ENCODE data around the gene USHBP1. TPM values are rescaled to one million over a fixed set of nuclear protein-coding genes. Genes with fewer than 3 reads are reported as not detected.

The USHBP1 gene
- total RNA-seq, 2 experiments from 2014 or later = 0.06 TPM; not detected in 1

DNA sequence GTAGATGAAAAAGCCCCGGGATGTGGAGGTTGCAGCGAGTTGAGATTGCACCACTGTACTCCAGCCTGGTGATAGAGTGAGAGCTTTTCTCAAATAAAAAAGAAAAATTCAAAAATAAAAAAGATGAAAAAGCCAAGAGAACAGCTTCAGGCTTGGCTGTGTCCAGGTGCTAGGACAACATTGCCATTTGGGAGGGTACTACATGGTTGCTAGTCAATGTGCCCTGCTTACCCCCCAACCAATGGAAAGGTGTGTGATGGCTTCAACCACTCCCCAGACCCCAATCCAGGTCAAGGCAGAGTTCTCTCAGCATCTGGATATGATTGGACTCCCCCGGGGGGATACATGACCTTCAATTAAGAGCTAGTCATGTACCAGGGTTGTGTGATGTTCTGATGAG is 14.9 kb upstream of the USHBP1 start:
- ChIA-PET POLR2A (interaction anchor here (0.9 kb wide), 2 partner anchors 17 to 204 kb away, joined by 3 to 8 read pairs; partner anchors contain the start of gene MYO9B), CTCF (interaction anchor here (1.3 to 2.1 kb wide), 2 partner anchors 11 to 22 kb away, joined by 3 to 5 read pairs; no protein-coding TSS in a partner anchor)

- POLR2A ChIA-PET = no interaction called here
- CTCF ChIA-PET = interaction anchor here (0.6 kb wide), 1 partner anchor 28 kb away, joined by 3 read pairs; no protein-coding TSS in a partner anchor
These were observed 11.1 kb upstream of the USHBP1 start for GRCh38 chr19:17275441-17276175.

GRCh38 chr19:17274892-17275291 is 10.3 kb upstream of the USHBP1 start:
- CTCF ChIA-PET = interaction anchor here (0.6 kb wide), 1 partner anchor 29 kb away, joined by 3 read pairs; no protein-coding TSS in a partner anchor
- POLR2A ChIA-PET = interaction anchor here (0.6 kb wide), 1 partner anchor 17 kb away, joined by 4 read pairs; no protein-coding TSS in a partner anchor

GRCh38 chr19:17268754-17269153 is 4.2 kb upstream of the USHBP1 start:
- ChIA-PET POLR2A (interaction anchor here (0.7 kb wide), 2 partner anchors 152 to 228 kb away, joined by 5 read pairs; no protein-coding TSS in a partner anchor), CTCF (interaction anchor here (5.3 kb wide), 1 partner anchor 13 kb away, joined by 35 read pairs; the partner anchor contains the start of gene ANKLE1)

DNA sequence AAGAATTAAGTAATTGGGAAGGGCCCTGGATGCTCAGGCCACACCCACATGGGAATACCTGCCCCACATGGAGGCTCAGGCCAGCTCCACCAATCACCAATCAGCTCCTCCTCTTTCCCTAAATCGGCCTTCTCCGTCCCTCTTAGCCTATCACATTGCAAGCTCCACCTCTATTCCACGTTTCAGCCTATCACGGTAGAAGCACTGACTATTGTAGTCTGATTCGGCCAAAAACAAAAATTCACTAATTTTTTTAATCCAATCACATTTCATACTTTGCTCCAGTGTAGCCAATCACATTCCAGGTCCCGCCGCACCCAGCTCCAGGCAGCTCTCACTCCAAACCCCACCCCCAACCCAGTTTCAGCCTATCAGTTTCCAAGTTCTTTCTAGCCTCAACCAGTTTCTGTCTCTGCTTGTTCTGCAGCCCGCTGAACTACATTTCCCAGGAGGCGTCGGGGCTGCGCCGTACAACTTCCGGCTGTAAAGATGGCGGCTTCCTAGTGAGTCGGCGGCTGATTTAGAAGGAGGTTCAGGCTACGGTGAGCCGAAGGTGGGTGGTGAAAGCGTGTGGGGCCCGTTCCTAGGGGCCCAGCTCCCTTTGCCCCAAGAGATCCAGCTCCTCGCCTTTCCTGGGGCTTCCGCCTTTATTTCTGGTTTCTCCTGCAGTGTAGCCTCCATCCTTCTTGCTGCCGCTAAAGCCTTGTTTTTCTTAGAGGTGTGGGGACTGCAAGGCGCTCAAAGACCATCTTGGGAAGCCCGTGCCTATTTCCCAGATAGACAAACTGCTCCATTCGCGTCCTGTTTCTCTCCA is 2.6 kb upstream of the USHBP1 start, which contains the start of gene BABAM1:
Gene BABAM1, plus strand, starts transcription at position 469 of the 814 bp plus-strand sequence. CDS start 1,364 bp downstream, outside the sequence.
- POLR2A ChIA-PET = interaction anchor here (0.6 to 1.2 kb wide), 9 partner anchors 14 to 767 kb away, joined by 3 to 5 read pairs (median 3); partner anchors contain the start of genes ANKLE1 and BST2
- CTCF ChIA-PET = interaction anchor here (0.6 to 5.3 kb wide), 5 partner anchors 10 to 651 kb away, joined by 3 to 35 read pairs (median 3); partner anchors contain the start of genes ANKLE1 and MVB12A

- CTCF ChIA-PET = interaction anchor here (0.6 to 5.3 kb wide), 3 partner anchors 15 to 650 kb away, joined by 3 to 35 read pairs (median 4); partner anchors contain the start of gene ANKLE1
- POLR2A ChIA-PET = interaction anchor here (0.6 to 1.2 kb wide), 8 partner anchors 15 to 768 kb away, joined by 3 to 5 read pairs (median 3); partner anchors contain the start of genes ANKLE1 and BST2
These were observed 2.0 kb upstream of the USHBP1 start for GRCh38 chr19:17266589-17266974.

- CTCF ChIA-PET = interaction anchor here (1.3 to 5.3 kb wide), 3 partner anchors 16 to 31 kb away, joined by 4 to 35 read pairs (median 4); partner anchors contain the start of gene ANKLE1
- POLR2A ChIA-PET = interaction anchor here (0.7 to 1.0 kb wide), 2 partner anchors 16 to 139 kb away, joined by 3 to 6 read pairs; partner anchors contain the start of genes ANKLE1 and BST2
These were observed 1.5 kb upstream of the USHBP1 start for GRCh38 chr19:17266026-17266425.

DNA sequence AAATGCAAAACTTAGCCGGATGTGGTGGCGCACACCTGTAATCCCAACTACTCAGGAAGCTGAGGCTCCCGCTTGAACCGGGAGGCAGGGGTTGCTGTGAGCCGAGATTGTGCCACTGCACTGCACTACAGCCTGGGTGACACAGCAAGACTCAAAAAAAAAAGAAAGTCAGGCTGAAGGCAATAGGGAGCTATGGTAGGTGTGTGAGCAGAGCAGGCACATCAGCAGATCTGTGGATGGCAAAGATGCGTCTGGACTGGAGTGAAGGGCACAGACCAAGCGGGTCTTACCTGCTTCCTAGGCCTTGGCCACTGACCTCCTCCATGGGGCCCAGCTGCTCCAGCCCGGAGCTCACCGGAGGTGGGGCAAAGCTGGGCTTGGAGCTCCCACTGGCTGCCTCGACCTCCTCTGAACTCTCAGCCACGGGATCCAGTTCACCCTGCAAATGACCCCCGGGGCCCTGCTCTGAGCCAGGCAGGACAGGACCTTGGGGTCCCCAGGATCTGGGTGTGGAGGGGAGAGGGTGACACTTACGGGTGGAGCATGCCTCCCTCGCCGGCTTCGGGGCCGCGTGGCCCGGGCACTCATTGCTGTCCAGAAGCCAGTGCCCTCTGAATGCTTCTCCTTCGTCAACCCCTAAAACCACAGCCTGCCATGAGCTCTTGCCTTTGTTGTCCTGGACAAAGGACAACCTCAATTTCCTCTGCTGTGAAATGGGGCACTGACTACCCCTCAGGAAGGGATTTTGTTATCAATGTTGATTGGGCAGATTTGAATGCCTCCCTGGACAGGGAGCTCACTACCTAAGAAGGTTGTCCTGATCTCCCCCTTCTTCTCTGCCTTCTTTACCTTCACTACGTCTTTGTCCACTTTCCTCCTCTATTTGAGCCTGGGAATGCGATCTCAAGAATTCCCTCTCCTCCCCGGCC is 569 bp downstream of the USHBP1 start:
- ChIA-PET CTCF (interaction anchor here (0.8 to 4.6 kb wide), 5 partner anchors 9 to 201 kb away, joined by 3 to 31 read pairs (median 4); partner anchors contain the start of gene ANKLE1), POLR2A (no interaction called here)

- ChIA-PET POLR2A (interaction anchor here (0.6 to 0.7 kb wide), 2 partner anchors 17 to 172 kb away, joined by 3 to 6 read pairs; no protein-coding TSS in a partner anchor), CTCF (interaction anchor here (0.7 to 4.6 kb wide), 4 partner anchors 14 to 188 kb away, joined by 3 to 31 read pairs (median 4); partner anchors contain the start of gene ANKLE1)
These were observed 2.0 kb downstream of the USHBP1 start for GRCh38 chr19:17262557-17262956.

- ChIA-PET CTCF (interaction anchor here (0.6 to 4.6 kb wide), 14 partner anchors 12 to 481 kb away, joined by 3 to 31 read pairs (median 4); partner anchors contain the start of gene ANKLE1), POLR2A (interaction anchor here (0.7 kb wide), 1 partner anchor 75 kb away, joined by 5 read pairs; no protein-coding TSS in a partner anchor)
These were observed 3.7 kb downstream of the USHBP1 start for GRCh38 chr19:17260842-17261325.

GRCh38 chr19:17259934-17260333 is 4.6 kb downstream of the USHBP1 start:
- ChIA-PET CTCF (interaction anchor here (0.6 to 4.6 kb wide), 14 partner anchors 11 to 808 kb away, joined by 3 to 31 read pairs (median 4); partner anchors contain the start of gene ANKLE1), POLR2A (no interaction called here)

GRCh38 chr19:17259118-17259780 is 5.3 kb downstream of the USHBP1 start:
- CTCF ChIA-PET = interaction anchor here (0.6 to 2.1 kb wide), 8 partner anchors 10 to 807 kb away, joined by 3 to 10 read pairs (median 4); partner anchors contain the start of gene ANKLE1
- POLR2A ChIA-PET = interaction anchor here (0.6 to 0.7 kb wide), 2 partner anchors 53 to 593 kb away, joined by 4 read pairs; no protein-coding TSS in a partner anchor

DNA sequence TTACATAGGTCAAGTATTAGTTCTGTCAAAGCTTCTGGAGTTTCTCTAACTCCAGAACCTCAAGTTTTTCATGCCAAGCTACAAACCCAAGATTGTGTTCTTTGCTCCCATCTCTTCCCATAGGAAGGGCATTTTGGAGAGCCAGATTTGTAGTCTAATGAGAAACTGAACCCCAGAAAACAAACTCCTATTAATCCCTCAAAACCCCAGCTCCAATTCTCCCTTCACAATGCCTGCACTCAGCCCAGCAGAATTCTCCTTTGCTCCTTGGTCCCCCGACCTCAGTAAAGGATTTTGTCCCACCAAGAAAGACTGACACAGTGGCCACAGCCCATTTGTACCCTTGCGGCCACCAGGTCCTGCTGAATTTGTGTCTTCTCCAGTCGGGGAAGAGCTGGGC is 8.4 kb downstream of the USHBP1 start:
- ChIA-PET CTCF (no interaction called here), POLR2A (no interaction called here)

- ChIA-PET CTCF (interaction anchor here (1.3 kb wide), 1 partner anchor 10 kb away, joined by 4 read pairs; the partner anchor contains the start of gene USHBP1), POLR2A (no interaction called here)
These were observed 9.4 kb downstream of the USHBP1 start for GRCh38 chr19:17255150-17255621.

- ChIA-PET POLR2A (no interaction called here), CTCF (interaction anchor here (1.3 kb wide), 1 partner anchor 10 kb away, joined by 4 read pairs; the partner anchor contains the start of gene USHBP1)
These were observed 9.9 kb downstream of the USHBP1 start for GRCh38 chr19:17254636-17255035.

DNA sequence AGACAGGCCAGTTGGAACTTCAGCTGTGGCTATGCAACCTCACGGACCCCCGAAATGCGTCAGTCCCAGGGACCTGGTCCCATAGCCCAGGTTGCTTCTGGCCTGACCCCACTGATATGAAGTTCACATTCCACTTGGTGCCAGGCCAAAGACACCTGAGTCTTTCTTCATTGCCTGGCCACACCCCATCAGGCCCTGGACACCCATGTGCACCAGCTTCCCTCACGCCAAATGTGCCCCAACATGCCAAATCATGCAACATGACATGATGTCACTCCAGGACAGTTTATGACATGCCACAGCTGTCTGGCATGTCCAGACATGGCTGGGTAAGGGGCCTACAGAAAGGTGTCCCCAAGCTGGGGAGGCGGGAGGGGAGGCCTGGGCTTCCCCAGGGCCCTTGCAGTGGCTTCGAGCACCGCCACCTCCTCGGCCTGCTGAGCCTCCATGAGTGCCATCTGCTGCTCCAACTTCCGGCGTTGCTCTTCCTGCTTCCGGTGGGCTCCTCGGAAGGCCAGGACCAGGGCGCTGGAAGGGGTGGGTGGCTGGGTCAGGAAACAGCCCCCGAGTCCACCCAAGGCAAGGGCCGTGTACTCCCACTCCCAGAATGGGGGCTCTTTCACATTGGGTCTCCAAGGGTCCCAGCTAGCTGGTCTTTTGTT is 14.5 kb downstream of the USHBP1 start:
- POLR2A ChIA-PET = no interaction called here
- CTCF ChIA-PET = interaction anchor here (0.6 to 1.8 kb wide), 2 partner anchors 10 to 478 kb away, joined by 5 to 6 read pairs; no protein-coding TSS in a partner anchor

Data from activated CD8-positive, alpha-beta memory T cell treated with anti-CD3 and anti-CD28 coated beads for 36 hours (primary cell).